MM.1S (cell line): ENCODE data around the gene BTBD9.

Experiments
- DNase-seq: peaks from one replicate; pipeline ENCODE4 v3.0.0-alpha.2; 2015
- H2AFZ ChIP-seq: fragments of 300-600 bp; sonication (generic); 2 replicates; pipeline ENCODE4 v1.6.0; 2016; ENCODE audit warnings: antibody characterized with exemption, low read length
- H3F3A ChIP-seq: fragments of 300-600 bp; sonication (generic); 2 replicates; pipeline ENCODE4 v1.6.1; 2016; ENCODE audit warnings: mild to moderate bottlenecking, antibody characterized with exemption, low read length, moderate library complexity, mixed read lengths; ENCODE audit not compliant: insufficient read depth
- H3K27ac ChIP-seq: fragments of 300-600 bp; sonication (generic); 2 replicates; pipeline ENCODE4 v1.5.1; 2016; ENCODE audit warnings: mild to moderate bottlenecking, low read length
- H3K27me3 ChIP-seq: fragments of 300-600 bp; sonication (generic); replicated peaks from 2 replicates; pipeline ENCODE4 v1.6.0; 2016; ENCODE audit warnings: low read length; ENCODE audit not compliant: insufficient read depth
- H3K36me3 ChIP-seq: fragments of 300-600 bp; sonication (generic); replicated peaks from 2 replicates; pipeline ENCODE4 v1.6.1; 2016; ENCODE audit warnings: mild to moderate bottlenecking, low read length, mixed read lengths; ENCODE audit not compliant: insufficient read depth
- H3K4me1 ChIP-seq: fragments of 300-600 bp; sonication (generic); 2 replicates; pipeline ENCODE4 v1.6.1; 2016; ENCODE audit warnings: low read length, mixed read lengths
- H3K4me2 ChIP-seq: fragments of 300-600 bp; sonication (generic); 2 replicates; pipeline ENCODE4 v1.6.0; 2016; ENCODE audit warnings: low read depth, low read length
- H3K4me3 ChIP-seq: fragments of 300-600 bp; sonication (generic); 2 replicates; pipeline ENCODE4 v1.5.1; 2016; ENCODE audit warnings: low read length, mixed read lengths
- H3K79me2 ChIP-seq: fragments of 300-600 bp; sonication (generic); 2 replicates; pipeline ENCODE4 v1.6.1; 2016; ENCODE audit warnings: mixed run types, low read length, mixed read lengths
- H3K9ac ChIP-seq: fragments of 300-600 bp; sonication (generic); 2 replicates; pipeline ENCODE4 v1.6.1; 2016; ENCODE audit warnings: low read length, mixed read lengths
- H3K9me2 ChIP-seq: fragments of 300-600 bp; sonication (generic); replicated peaks from 2 replicates; pipeline ENCODE4 v1.6.1; 2016; ENCODE audit warnings: mild to moderate bottlenecking, low read length, mixed read lengths; ENCODE audit not compliant: insufficient read depth
- H3K9me3 ChIP-seq: fragments of 300-600 bp; sonication (generic); replicated peaks from 2 replicates; pipeline ENCODE4 v1.6.1; 2016; ENCODE audit warnings: mild to moderate bottlenecking, low read length, mixed read lengths; ENCODE audit not compliant: insufficient read depth
- H4K20me1 ChIP-seq: fragments of 300-600 bp; sonication (generic); 2 replicates; pipeline ENCODE4 v1.6.1; 2016; ENCODE audit warnings: mild to moderate bottlenecking, low read length, moderate library complexity, mixed read lengths; ENCODE audit not compliant: insufficient read depth
- EZH2 ChIP-seq: fragments of 300-600 bp; sonication (generic); optimal IDR thresholded peaks from 2 replicates; pipeline ENCODE3; 2017; ENCODE audit warnings: low read depth, mild to moderate bottlenecking, antibody characterized with exemption, low read length, mixed read lengths
- EZH2phosphoT487 ChIP-seq: fragments of 300-600 bp; sonication (generic); IDR thresholded peaks from 2 replicates; pipeline ENCODE4 v1.6.1; 2018; ENCODE audit warnings: antibody characterized with exemption, low read length
- TF ChIP-seq, protein P1 (sequence below): fragments of 300-600 bp; sonication (generic); IDR thresholded peaks from 2 replicates; pipeline ENCODE4 v1.5.1; 2016; ENCODE audit warnings: antibody characterized with exemption, low read length, mixed read lengths

BTBD9 gene

GRCh38 chr6:38183856-38184584 lies 455.7 kb downstream of the BTBD9 start:
- Histone ChIP-seq H3K4me2 (no peak overlapping the region), H3K27me3 (no peaks in the 10 kb centered on the region), H4K20me1 (no peaks in the 10 kb centered on the region), H3K36me3 (no peaks in the 10 kb centered on the region), H3K9me3 (no peaks in the 10 kb centered on the region), H3K9me2 (no peaks in the 10 kb centered on the region), H3K9ac (no peak overlapping the region), H2AFZ (no peak overlapping the region), H3K27ac (no peak overlapping the region), H3K4me3 (no peak overlapping the region), H3K4me1 (no peaks in the 10 kb centered on the region), H3K79me2 (no peaks in the 10 kb centered on the region), H3F3A (no peaks in the 10 kb centered on the region)
- TF ChIP-seq, protein P1, sequence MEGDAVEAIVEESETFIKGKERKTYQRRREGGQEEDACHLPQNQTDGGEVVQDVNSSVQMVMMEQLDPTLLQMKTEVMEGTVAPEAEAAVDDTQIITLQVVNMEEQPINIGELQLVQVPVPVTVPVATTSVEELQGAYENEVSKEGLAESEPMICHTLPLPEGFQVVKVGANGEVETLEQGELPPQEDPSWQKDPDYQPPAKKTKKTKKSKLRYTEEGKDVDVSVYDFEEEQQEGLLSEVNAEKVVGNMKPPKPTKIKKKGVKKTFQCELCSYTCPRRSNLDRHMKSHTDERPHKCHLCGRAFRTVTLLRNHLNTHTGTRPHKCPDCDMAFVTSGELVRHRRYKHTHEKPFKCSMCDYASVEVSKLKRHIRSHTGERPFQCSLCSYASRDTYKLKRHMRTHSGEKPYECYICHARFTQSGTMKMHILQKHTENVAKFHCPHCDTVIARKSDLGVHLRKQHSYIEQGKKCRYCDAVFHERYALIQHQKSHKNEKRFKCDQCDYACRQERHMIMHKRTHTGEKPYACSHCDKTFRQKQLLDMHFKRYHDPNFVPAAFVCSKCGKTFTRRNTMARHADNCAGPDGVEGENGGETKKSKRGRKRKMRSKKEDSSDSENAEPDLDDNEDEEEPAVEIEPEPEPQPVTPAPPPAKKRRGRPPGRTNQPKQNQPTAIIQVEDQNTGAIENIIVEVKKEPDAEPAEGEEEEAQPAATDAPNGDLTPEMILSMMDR: no peak
- TF ChIP-seq EZH2phosphoT487: no peak
- TF ChIP-seq EZH2: no peak
- DNase-seq: no peak

DNA sequence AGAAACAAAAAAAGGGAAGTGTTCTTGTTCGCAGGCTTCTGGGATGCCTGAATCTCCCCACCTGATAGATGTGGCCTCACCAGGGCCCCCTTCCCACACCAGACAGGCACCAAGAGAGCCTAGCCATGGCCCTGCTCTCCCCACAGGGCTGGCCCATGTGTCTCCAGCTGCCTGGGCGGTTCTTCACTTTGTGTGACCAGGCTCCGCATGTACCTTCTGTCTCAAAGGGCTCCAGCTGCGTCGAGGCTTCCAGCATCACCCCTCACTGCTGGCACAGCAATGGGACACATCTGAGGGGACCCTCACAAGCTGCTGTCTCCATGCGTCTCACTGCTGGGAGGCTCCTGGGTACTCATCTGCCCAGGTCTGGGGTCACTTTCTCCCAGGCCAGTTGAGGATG lies 457.3 kb downstream of the BTBD9 start:
- no peak overlapping the region for H3K4me3 ChIP-seq
- TF ChIP-seq, protein P1: no peak
- TF ChIP-seq EZH2 (no peak), EZH2phosphoT487 (no peak)
- no peaks in the 10 kb centered on the region for H3K9me2 ChIP-seq
- no peaks in the 10 kb centered on the region for H3K36me3 ChIP-seq
- no peaks in the 10 kb centered on the region for H3K9me3 ChIP-seq
- H3K4me2 ChIP-seq: no peak overlapping the region
- no peak overlapping the region for H3K9ac ChIP-seq
- no peak overlapping the region for H3K27ac ChIP-seq
- H3K4me1 ChIP-seq: no peaks in the 10 kb centered on the region
- no peaks in the 10 kb centered on the region for H3K79me2 ChIP-seq
- no peaks in the 10 kb centered on the region for H3F3A ChIP-seq
- DNase-seq: no peak
- no peak overlapping the region for H2AFZ ChIP-seq
- H3K27me3 ChIP-seq: no peaks in the 10 kb centered on the region
- H4K20me1 ChIP-seq: no peaks in the 10 kb centered on the region

DNA sequence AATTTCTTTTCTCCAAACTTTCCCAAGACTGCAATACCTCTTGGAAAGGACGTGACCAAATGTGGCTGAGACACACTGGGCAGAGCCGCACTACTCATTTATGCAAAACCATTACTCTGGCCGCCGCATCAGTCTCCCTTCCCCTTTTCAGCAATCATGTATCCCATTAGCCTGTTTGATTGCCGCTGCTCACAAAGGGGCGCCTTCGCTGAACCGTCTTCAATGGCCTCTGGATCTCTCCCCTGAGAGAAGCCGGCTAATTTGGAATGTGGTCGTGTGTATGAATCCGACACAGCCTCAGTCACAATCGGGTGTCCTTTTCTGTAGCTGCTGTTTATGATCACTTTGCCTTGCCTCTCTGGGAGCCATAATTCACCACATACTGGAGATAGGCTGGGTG lies 459.1 kb downstream of the BTBD9 start:
- no peak overlapping the region for H3K4me2 ChIP-seq
- no peaks in the 10 kb centered on the region for H3K4me1 ChIP-seq
- H3K79me2 ChIP-seq: no peaks in the 10 kb centered on the region
- no peaks in the 10 kb centered on the region for H3K36me3 ChIP-seq
- H3K27ac ChIP-seq: no peak overlapping the region
- no peaks in the 10 kb centered on the region for H3K9me3 ChIP-seq
- DNase-seq: no peak
- H4K20me1 ChIP-seq: no peaks in the 10 kb centered on the region
- H3K9ac ChIP-seq: no peak overlapping the region
- H3F3A ChIP-seq: no peaks in the 10 kb centered on the region
- no peak for TF ChIP-seq EZH2phosphoT487
- TF ChIP-seq, protein P1: no peak
- TF ChIP-seq EZH2: no peak
- H3K4me3 ChIP-seq: no peak overlapping the region
- no peaks in the 10 kb centered on the region for H3K9me2 ChIP-seq
- no peaks in the 10 kb centered on the region for H3K27me3 ChIP-seq
- H2AFZ ChIP-seq: no peak overlapping the region
